Ishikawa (cell line): ENCODE data around the gene AZU1.

Experiments used
- CREB1 ChIP-seq: IDR thresholded peaks from 2 replicates; pipeline ENCODE4 v1.6.1; 2012; ENCODE audit warnings: low read depth
- USF1 ChIP-seq: IDR thresholded peaks from 2 replicates; pipeline ENCODE4 v1.6.1; 2012
- TF ChIP-seq, protein P1 (sequence below): IDR thresholded peaks from 2 replicates; pipeline ENCODE4 v1.6.1; 2012; ENCODE audit warnings: low read depth, mild to moderate bottlenecking

DNA sequence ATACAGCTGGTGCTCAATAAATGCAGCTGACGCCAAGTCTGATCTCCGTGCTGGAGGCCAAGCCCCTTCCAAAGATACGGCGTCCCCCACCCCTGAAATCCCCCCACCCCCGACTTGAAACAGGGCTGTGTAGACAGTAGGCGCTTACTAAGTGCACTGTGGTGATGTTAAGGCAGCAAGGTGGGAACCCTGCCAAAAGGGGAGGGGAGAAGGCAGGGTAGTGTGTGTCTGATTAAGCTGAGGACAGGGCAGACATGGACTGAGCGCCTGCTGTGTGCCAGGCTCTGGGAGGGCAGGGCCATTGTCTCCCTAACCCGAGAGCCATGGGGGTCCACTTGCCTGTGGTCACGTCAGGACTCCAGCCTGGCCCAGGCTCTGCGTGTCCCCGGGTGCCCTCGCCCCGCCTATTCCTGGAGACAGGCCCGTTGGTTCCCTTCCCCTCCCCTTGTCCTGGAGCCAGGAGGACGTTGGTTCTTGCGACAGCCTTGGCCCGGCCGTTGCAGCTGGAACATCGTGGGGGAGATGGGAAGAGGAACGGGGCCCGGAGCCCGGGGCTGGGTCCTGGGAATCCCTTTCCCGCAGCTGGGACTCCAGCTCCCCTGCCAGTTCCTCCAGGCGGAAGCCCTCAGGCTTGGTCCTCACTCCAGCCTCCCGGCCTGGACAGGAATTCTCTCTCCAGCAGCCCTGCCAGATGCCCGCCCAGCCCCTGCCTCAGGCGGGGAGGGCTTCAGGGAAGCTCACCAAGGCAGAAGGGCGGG, 22.8 kb downstream of the AZU1 start:
- TF ChIP-seq, protein P1, sequence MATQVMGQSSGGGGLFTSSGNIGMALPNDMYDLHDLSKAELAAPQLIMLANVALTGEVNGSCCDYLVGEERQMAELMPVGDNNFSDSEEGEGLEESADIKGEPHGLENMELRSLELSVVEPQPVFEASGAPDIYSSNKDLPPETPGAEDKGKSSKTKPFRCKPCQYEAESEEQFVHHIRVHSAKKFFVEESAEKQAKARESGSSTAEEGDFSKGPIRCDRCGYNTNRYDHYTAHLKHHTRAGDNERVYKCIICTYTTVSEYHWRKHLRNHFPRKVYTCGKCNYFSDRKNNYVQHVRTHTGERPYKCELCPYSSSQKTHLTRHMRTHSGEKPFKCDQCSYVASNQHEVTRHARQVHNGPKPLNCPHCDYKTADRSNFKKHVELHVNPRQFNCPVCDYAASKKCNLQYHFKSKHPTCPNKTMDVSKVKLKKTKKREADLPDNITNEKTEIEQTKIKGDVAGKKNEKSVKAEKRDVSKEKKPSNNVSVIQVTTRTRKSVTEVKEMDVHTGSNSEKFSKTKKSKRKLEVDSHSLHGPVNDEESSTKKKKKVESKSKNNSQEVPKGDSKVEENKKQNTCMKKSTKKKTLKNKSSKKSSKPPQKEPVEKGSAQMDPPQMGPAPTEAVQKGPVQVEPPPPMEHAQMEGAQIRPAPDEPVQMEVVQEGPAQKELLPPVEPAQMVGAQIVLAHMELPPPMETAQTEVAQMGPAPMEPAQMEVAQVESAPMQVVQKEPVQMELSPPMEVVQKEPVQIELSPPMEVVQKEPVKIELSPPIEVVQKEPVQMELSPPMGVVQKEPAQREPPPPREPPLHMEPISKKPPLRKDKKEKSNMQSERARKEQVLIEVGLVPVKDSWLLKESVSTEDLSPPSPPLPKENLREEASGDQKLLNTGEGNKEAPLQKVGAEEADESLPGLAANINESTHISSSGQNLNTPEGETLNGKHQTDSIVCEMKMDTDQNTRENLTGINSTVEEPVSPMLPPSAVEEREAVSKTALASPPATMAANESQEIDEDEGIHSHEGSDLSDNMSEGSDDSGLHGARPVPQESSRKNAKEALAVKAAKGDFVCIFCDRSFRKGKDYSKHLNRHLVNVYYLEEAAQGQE: no peak
- TF ChIP-seq USF1 (no peak), CREB1 (no peak)
